H1 (cell line): ENCODE results near the gene NINJ2. TPM values are rescaled to one million over a fixed set of nuclear protein-coding genes. Genes with fewer than 3 reads are reported as not detected.

Experiments used
- CTCF ChIA-PET: fragments of 300-600 bp; sonication (Branson Sonifier 250); formaldehyde crosslinking; loops from one replicate; lab custom pipeline; 2021; ENCODE audit not compliant: partially characterized antibody; lab: Charles Lee
- POLR2A ChIA-PET: fragments of 300-600 bp; sonication (Branson Sonifier 250); formaldehyde crosslinking; loops from one replicate; lab custom pipeline; 2021; ENCODE audit warnings: inconsistent platforms; ENCODE audit not compliant: partially characterized antibody; lab: Charles Lee
- DNase-seq, 2 experiments: peaks; one replicate each; pipeline versions ENCODE4 v3.0.0 to v3.0.0-alpha.2; 2010 to 2022; ENCODE audit warnings: low spot score in 2 of 2, low read depth in 1 of 2, mixed read lengths in 1 of 2
- FAIRE-seq: peaks from 2 replicates; lab custom pipeline; 2011; peaks lifted over from hg19 to GRCh38; lab: Jason Lieb, UNC
- H2AFZ ChIP-seq: 2 replicates; pipeline ENCODE4 v1.8.1; 2012; ENCODE audit warnings: low read length, inconsistent platforms
- H2AK5ac ChIP-seq: 2 replicates; pipeline ENCODE4 v1.6.1; 2013; ENCODE audit warnings: low read depth, low read length
- H2BK120ac ChIP-seq: replicated peaks from 2 replicates; pipeline ENCODE3; 2013; ENCODE audit warnings: low read depth, low read length, inconsistent platforms
- H2BK12ac ChIP-seq: 2 replicates; pipeline ENCODE4 v1.6.1; 2013; ENCODE audit warnings: low read depth, low read length
- H2BK15ac ChIP-seq: 2 replicates; pipeline ENCODE4 v1.6.1; 2013; ENCODE audit warnings: low read length
- H2BK20ac ChIP-seq: 2 replicates; pipeline ENCODE4 v1.6.1; 2013; ENCODE audit warnings: low read length
- H2BK5ac ChIP-seq: 2 replicates; pipeline ENCODE4 v1.6.1; 2013; ENCODE audit warnings: low read depth, low read length
- H3K14ac ChIP-seq: 2 replicates; pipeline ENCODE4 v1.6.1; 2013; ENCODE audit warnings: inconsistent platforms; ENCODE audit not compliant: insufficient read length
- H3K18ac ChIP-seq: 2 replicates; pipeline ENCODE4 v1.6.1; 2013; ENCODE audit warnings: low read length; ENCODE audit errors: extremely low read depth
- H3K23ac ChIP-seq: 2 replicates; pipeline ENCODE4 v1.6.1; 2013; ENCODE audit warnings: inconsistent platforms; ENCODE audit not compliant: insufficient read length
- H3K23me2 ChIP-seq: 2 replicates; pipeline ENCODE4 v1.6.1; 2013; ENCODE audit warnings: low read depth, low read length
- H3K27ac ChIP-seq: 2 replicates; pipeline ENCODE4 v1.6.1; 2011; ENCODE audit warnings: low read depth, low read length, inconsistent platforms
- H3K27me3 ChIP-seq, 4 experiments: replicated peaks in 1 of 4; 1 replicate in 1 of 4; 2 replicates in 3 of 4; pipeline versions ENCODE4 v1.6.1 to v1.8.1; 2011 to 2013; ENCODE audit warnings: low read length in 3 of 4, mild to moderate bottlenecking in 3 of 4, inconsistent platforms in 2 of 4, mixed read lengths in 2 of 4, moderate library complexity in 1 of 4; ENCODE audit not compliant: control insufficient read depth in 3 of 4, insufficient read depth in 3 of 4; ENCODE audit errors: extremely low read depth in 1 of 4
- H3K36me3 ChIP-seq, 4 experiments: 2 replicates each; pipeline versions ENCODE4 v1.6.1 to v1.8.1; 2011 to 2013; ENCODE audit warnings: mild to moderate bottlenecking in 4 of 4, low read length in 3 of 4, moderate library complexity in 2 of 4, control low read depth in 1 of 4, inconsistent platforms in 1 of 4; ENCODE audit not compliant: insufficient read depth in 4 of 4, control insufficient read depth in 2 of 4
- H3K4ac ChIP-seq: replicated peaks from 2 replicates; pipeline ENCODE3; 2013; ENCODE audit warnings: low read length, low read depth, mixed read lengths, inconsistent platforms; ENCODE audit not compliant: insufficient read length
- H3K4me1 ChIP-seq, 4 experiments: replicated peaks in 1 of 4; 1 replicate in 1 of 4; 2 replicates in 3 of 4; pipeline versions ENCODE4 v1.6.1 to v1.8.1; 2011 to 2013; ENCODE audit warnings: low read length in 3 of 4, inconsistent platforms in 2 of 4, mixed read lengths in 1 of 4; ENCODE audit not compliant: insufficient read depth in 4 of 4, control insufficient read depth in 3 of 4
- H3K4me2 ChIP-seq, 2 experiments: 2 replicates each; pipeline versions ENCODE4 v1.6.1 to v1.8.1; 2011 to 2013; ENCODE audit warnings: low read depth in 2 of 2, low read length in 2 of 2, control low read depth in 1 of 2, inconsistent platforms in 1 of 2, mild to moderate bottlenecking in 1 of 2; ENCODE audit not compliant: insufficient read depth in 1 of 2
- H3K4me3 ChIP-seq, 4 experiments: fragments of 200-600, 300-600 bp in 1 of 4; sonication (generic), shearing (Covaris generic), sonication (Bioruptor Twin) in 1 of 4; 2 replicates each; pipeline versions ENCODE4 v1.5.1 to v1.8.1; 2011 to 2016; ENCODE audit warnings: low read length in 4 of 4, low read depth in 3 of 4, control low read depth in 2 of 4, inconsistent platforms in 2 of 4, mild to moderate bottlenecking in 2 of 4, mixed read lengths in 1 of 4, moderate library complexity in 1 of 4; ENCODE audit not compliant: insufficient read depth in 2 of 4; ENCODE audit errors: extremely low read depth in 1 of 4
- H3K56ac ChIP-seq: replicated peaks from 2 replicates; pipeline ENCODE3; 2013; ENCODE audit warnings: low read depth, mild to moderate bottlenecking, mixed read lengths, low read length, inconsistent platforms; ENCODE audit not compliant: insufficient read length
- H3K79me1 ChIP-seq: 2 replicates; pipeline ENCODE4 v1.6.1; 2013; ENCODE audit warnings: low read depth, low read length, control low read depth
- H3K79me2 ChIP-seq, 2 experiments: 2 replicates each; pipeline versions ENCODE4 v1.6.1 to v1.8.1; 2012 to 2013; ENCODE audit warnings: low read length in 2 of 2, mild to moderate bottlenecking in 2 of 2, inconsistent platforms in 1 of 2; ENCODE audit not compliant: insufficient read depth in 2 of 2, control insufficient read depth in 1 of 2
- H3K9ac ChIP-seq, 4 experiments: replicated peaks in 1 of 4; 1 replicate in 1 of 4; 2 replicates in 3 of 4; pipeline versions ENCODE4 v1.6.1 to v1.8.1; 2011 to 2013; ENCODE audit warnings: low read depth in 3 of 4, low read length in 3 of 4, control low read depth in 2 of 4, mild to moderate bottlenecking in 2 of 4, moderate library complexity in 2 of 4, inconsistent platforms in 1 of 4; ENCODE audit errors: extremely low read depth in 1 of 4
- H3K9me3 ChIP-seq, 2 experiments: 2 replicates each; pipeline versions ENCODE4 v1.6.1 to v1.8.1; 2012 to 2013; ENCODE audit warnings: mild to moderate bottlenecking in 2 of 2, moderate library complexity in 2 of 2, control low read depth in 1 of 2, inconsistent platforms in 1 of 2, low read depth in 1 of 2, low read length in 1 of 2, mixed read lengths in 1 of 2; ENCODE audit not compliant: insufficient read depth in 2 of 2
- H4K20me1 ChIP-seq, 2 experiments: replicated peaks in 1 of 2; 2 replicates each; pipeline versions ENCODE3 to v1.8.1; 2011 to 2013; ENCODE audit warnings: inconsistent platforms in 2 of 2, low read length in 2 of 2, mild to moderate bottlenecking in 1 of 2; ENCODE audit not compliant: insufficient read depth in 2 of 2, control insufficient read depth in 1 of 2
- H4K5ac ChIP-seq: 2 replicates; pipeline ENCODE4 v1.6.1; 2013; ENCODE audit warnings: low read length, low read depth, mixed read lengths, inconsistent platforms; ENCODE audit not compliant: insufficient read length
- H4K8ac ChIP-seq: 2 replicates; pipeline ENCODE4 v1.8.0; 2013; ENCODE audit warnings: mild to moderate bottlenecking, moderate library complexity, low read length, inconsistent platforms; ENCODE audit not compliant: insufficient read depth; ENCODE audit errors: extremely low read depth
- H4K91ac ChIP-seq: replicated peaks from 2 replicates; pipeline ENCODE3; 2013; ENCODE audit warnings: low read length, mixed read lengths, inconsistent platforms; ENCODE audit not compliant: insufficient read length
- MAFK ChIP-seq: IDR thresholded peaks from 2 replicates; pipeline ENCODE4 v1.6.1; 2012; ENCODE audit warnings: low read depth, mild to moderate bottlenecking, improper control_type of control experiment, low read length
- POLR2AphosphoS5 ChIP-seq: IDR thresholded peaks from 2 replicates; pipeline ENCODE4 v1.6.1; 2011; ENCODE audit warnings: low read depth, low read length
- RXRA ChIP-seq: IDR thresholded peaks from 2 replicates; pipeline ENCODE4 v1.6.1; 2011; ENCODE audit warnings: low read depth, mild to moderate bottlenecking, low read length, moderate library complexity; ENCODE audit not compliant: insufficient read depth
- WGBS, 2 experiments: shearing (Covaris generic) in 1 of 2; methylation state at CpG; one replicate each; pipeline versions ENCODE4 v1.1.6 to v1.1.7; 2013 to 2015; ENCODE audit warnings: low lambda C conversion rate in 2 of 2, mixed read lengths in 2 of 2, inconsistent platforms in 1 of 2, low coverage in 1 of 2, missing lambda C conversion rate in 1 of 2; ENCODE audit not compliant: insufficient replicate concordance in 2 of 2, insufficient coverage in 1 of 2, insufficient read length in 1 of 2; ENCODE audit errors: extremely low coverage in 1 of 2, missing lambda C conversion rate in 1 of 2; 5-methylcytosine and 5-hydroxymethylcytosine counted together
- polyA plus RNA-seq, 7 experiments: library from polyadenylated mRNA; depleted of rRNA in 3 of 7; stranded (reverse) in 5 of 7; unstranded in 2 of 7; fragments of >200 nt in 5 of 7; fragments of 200-250 nt in 2 of 7; gene quantifications; 1 replicate in 5 of 7; 2 replicates in 1 of 7; 4 replicates in 1 of 7; pipeline versions ENCODE4 v1.2.1 to v1.2.3, GENCODE V29; 2011 to 2013; ENCODE audit warnings: missing spikeins in 2 of 7, mixed read lengths in 2 of 7
- total RNA-seq: library from RNA; stranded (reverse); fragmentation: NEBNext Ultra II Directional; extraction: Animal tissue kit (Norgen Biotek cat#: 25700); gene quantifications from 2 replicates; pipeline ENCODE4 v1.2.1, GENCODE V29; 2021

The NINJ2 gene
- total and polyA plus RNA-seq, 2 of the 8 experiments (the other 6 are each of a cell fraction or from before 2014, with no cell fraction given) = 1.4 TPM; not detected in 1

GRCh38 chr12:552466-552865, 110.8 kb downstream of the NINJ2 start:
- no peak overlapping the region for H4K5ac ChIP-seq
- H3K9ac ChIP-seq = no peak overlapping the region
- H3K27ac ChIP-seq = no peak overlapping the region
- no peak overlapping the region for H4K91ac ChIP-seq
- H3K14ac ChIP-seq = no peak overlapping the region
- H3K56ac ChIP-seq = no peak overlapping the region
- no peak overlapping the region for H3K23ac ChIP-seq
- H3K36me3 ChIP-seq = peaks cover 0 to 6% (median 0%) of the 10 kb centered on the region in 4 experiments; a peak in 2 of 8 replicates
- no peaks in the 10 kb centered on the region for H3K79me2 ChIP-seq
- 82% methylated on average over 6 of the region's 6 CpGs; no CpG with 5 or more reads in 1 of the 2 experiments for WGBS, 2 experiments
- no peaks in the 10 kb centered on the region for H3K79me1 ChIP-seq
- 0 out of 4 replicates have a peak, but pooled peaks cover 0 to 2% of the 10 kb centered on the region in 2 experiments for H3K9me3 ChIP-seq
- TF ChIP-seq MAFK (no peak), POLR2AphosphoS5 (no peak), RXRA (no peak)
- TF ChIP-seq, all 59 proteins: peak for 0
- Histone ChIP-seq H3K27me3 (no peaks in the 10 kb centered on the region), H4K20me1 (peaks cover 0 to 4% of the 10 kb centered on the region in 2 experiments), H2AK5ac (no peak overlapping the region), H3K4me2 (no peak overlapping the region), H3K23me2 (no peaks in the 10 kb centered on the region), H2BK20ac (no peak overlapping the region), H2BK15ac (no peak overlapping the region), H3K18ac (no peak overlapping the region), H2AFZ (no peak overlapping the region), H3K4me1 (no peaks in the 10 kb centered on the region), H3K4me3 (no peak overlapping the region), H3K4ac (no peak overlapping the region), H4K8ac (no peak overlapping the region), H2BK120ac (no peak overlapping the region), H2BK12ac (no peak overlapping the region), H2BK5ac (no peak overlapping the region)
- ChIA-PET POLR2A (no interaction called here), CTCF (interaction anchor here (0.6 to 2.2 kb wide), 4 partner anchors 10 to 110 kb away, joined by 3 to 16 read pairs (median 6); no protein-coding TSS in a partner anchor)
- FAIRE-seq = no peak
- no peak for DNase-seq
